Progenitor cell of endocrine pancreas (in vitro differentiated cells): ENCODE results near the gene TDRKH. TPM values are rescaled to one million over a fixed set of nuclear protein-coding genes. Genes with fewer than 3 reads are reported as not detected.

Experiments
- DNase-seq: peaks from one replicate; pipeline ENCODE4 v3.0.0; 2021; ENCODE audit warnings: low spot score; ENCODE audit not compliant: unreplicated experiment
- H3K27ac Mint-ChIP-seq: 2 replicates; pipeline ENCODE4 v1.8.0; 2021; ENCODE audit warnings: mild to moderate bottlenecking, moderate library complexity, mixed read lengths
- H3K27me3 Mint-ChIP-seq: 2 replicates; pipeline ENCODE4 v1.8.0; 2021; ENCODE audit warnings: mixed read lengths
- H3K36me3 Mint-ChIP-seq: 2 replicates; pipeline ENCODE4 v1.8.0; 2022; ENCODE audit warnings: mixed read lengths; ENCODE audit not compliant: insufficient read depth
- H3K4me1 Mint-ChIP-seq: 2 replicates; pipeline ENCODE4 v1.8.0; 2021; ENCODE audit warnings: low read depth, mixed read lengths
- H3K4me3 Mint-ChIP-seq: 2 replicates; pipeline ENCODE4 v1.8.0; 2021; ENCODE audit warnings: low read depth, mild to moderate bottlenecking, moderate library complexity, mixed read lengths
- H3K9me3 Mint-ChIP-seq: 2 replicates; pipeline ENCODE4 v1.8.0; 2021; ENCODE audit warnings: low read depth, mixed read lengths
- total RNA-seq: library from RNA; stranded (reverse); gene quantifications from 2 replicates; pipeline ENCODE4 v1.2.1, GENCODE V29; 2021
- TF ChIP-seq, protein P1 (sequence below): fragments of 200-600 bp; sonication (generic); IDR thresholded peaks from one replicate; pipeline ENCODE4 v1.5.0; 2021; ENCODE audit warnings: antibody characterized with exemption, mild to moderate bottlenecking; ENCODE audit not compliant: unreplicated experiment

Gene TDRKH
- total RNA-seq, 1 donor from 2014 or later, result 16.5 TPM

DNA sequence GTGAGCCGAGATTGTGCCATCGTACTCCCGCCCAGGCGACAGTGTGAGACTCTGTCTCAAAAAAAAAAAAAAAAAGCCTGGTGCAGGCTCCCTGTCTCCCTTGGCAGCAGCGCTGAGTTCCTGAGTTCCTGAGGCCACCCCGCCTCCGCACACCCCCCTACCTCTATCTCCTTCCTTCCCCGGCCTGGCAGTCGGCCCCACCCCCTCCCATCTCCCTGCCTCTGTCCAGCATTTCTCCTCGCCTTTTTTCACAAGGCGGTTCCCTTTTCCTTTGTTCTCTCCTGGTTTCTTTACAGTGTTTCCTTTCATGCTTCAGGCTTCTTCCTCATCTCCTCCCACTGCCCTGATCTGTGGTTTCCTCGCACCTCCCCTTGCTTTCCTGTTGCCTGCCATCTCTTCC, 38.6 kb upstream of the TDRKH start:
- no peaks in the 10 kb centered on the region for H3K9me3 Mint-ChIP-seq
- DNase-seq, result no peak
- H3K4me3 Mint-ChIP-seq, result no peak overlapping the region
- H3K4me1 Mint-ChIP-seq, result peaks cover 5% of the 10 kb centered on the region
- H3K36me3 Mint-ChIP-seq, result no peaks in the 10 kb centered on the region
- TF ChIP-seq, protein P1, sequence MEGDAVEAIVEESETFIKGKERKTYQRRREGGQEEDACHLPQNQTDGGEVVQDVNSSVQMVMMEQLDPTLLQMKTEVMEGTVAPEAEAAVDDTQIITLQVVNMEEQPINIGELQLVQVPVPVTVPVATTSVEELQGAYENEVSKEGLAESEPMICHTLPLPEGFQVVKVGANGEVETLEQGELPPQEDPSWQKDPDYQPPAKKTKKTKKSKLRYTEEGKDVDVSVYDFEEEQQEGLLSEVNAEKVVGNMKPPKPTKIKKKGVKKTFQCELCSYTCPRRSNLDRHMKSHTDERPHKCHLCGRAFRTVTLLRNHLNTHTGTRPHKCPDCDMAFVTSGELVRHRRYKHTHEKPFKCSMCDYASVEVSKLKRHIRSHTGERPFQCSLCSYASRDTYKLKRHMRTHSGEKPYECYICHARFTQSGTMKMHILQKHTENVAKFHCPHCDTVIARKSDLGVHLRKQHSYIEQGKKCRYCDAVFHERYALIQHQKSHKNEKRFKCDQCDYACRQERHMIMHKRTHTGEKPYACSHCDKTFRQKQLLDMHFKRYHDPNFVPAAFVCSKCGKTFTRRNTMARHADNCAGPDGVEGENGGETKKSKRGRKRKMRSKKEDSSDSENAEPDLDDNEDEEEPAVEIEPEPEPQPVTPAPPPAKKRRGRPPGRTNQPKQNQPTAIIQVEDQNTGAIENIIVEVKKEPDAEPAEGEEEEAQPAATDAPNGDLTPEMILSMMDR, result no peak
- H3K27me3 Mint-ChIP-seq, result peaks cover 21% of the 10 kb centered on the region
- peak overlapping the region; percentile 29 for H3K27ac Mint-ChIP-seq

DNA sequence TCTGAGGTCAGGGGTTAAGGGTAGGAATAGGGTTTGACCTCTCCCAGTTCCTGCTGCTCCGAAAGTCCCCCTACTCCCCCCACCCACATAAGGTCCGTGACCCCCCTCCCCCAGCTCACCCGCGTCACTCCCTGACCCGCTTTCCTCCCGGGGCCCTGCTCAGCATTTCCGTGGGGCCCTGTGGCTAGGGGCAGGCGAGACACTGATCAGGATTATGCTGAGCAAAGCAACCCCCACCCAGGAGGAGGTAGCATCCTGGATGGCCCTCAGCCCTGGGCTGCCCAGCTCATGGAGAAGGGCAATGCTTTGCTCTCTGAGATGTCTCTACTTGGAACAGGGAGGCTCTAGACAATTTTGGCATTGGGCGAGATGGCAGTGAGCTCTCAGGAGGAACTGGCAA, 37.6 kb upstream of the TDRKH start:
- Mint-ChIP-seq H3K9me3 (no peaks in the 10 kb centered on the region), H3K36me3 (no peaks in the 10 kb centered on the region), H3K27ac (no peak overlapping the region), H3K4me1 (peaks cover 5% of the 10 kb centered on the region), H3K4me3 (no peak overlapping the region), H3K27me3 (peaks cover 27% of the 10 kb centered on the region)
- TF ChIP-seq, protein P1, result no peak
- no peak for DNase-seq

DNA sequence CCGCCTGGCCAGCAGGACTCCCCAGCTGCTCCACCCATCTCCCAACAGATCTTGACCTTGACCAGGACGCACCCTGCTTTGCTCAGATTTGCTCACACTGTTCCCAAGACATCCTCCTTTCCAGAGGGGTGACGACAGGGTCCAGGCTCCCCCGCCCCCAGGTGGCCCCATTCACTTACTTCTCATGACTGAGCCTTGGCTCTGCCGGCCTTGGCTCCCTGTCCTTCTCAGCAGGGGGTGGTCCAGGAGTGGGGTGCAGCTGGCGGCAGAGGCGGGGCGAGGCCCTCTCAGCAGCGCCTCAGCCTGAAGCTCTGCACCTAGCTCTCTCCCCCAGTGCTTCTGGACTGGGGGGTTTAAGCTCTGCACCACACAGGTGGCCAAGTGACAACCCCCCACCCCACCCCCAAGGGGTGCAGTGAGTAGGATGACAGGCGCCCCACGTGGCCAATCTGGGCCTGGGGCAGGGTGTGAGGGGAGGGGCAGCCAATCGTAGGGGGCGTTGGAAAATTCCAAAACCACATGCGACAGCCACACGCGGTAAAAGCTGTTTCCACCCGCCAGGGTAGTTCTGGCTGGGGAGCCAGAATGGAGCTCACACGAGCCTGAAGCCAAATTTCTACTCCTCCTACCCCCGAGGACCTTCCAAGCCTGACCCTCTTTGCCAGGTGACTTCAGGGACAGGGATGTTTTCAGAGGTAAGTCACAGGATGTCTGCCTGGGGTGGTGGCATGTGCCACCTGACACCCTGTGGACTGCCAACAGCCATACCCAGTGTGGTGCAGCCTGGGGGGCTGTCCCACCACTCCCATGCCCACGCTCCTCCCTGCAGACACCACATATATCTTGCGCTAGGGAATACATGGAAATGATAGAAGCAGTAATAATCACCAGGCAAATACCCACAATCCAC, 35.7 kb upstream of the TDRKH start:
- no peak overlapping the region for H3K4me3 Mint-ChIP-seq
- H3K4me1 Mint-ChIP-seq, result peaks cover 5% of the 10 kb centered on the region
- no peaks in the 10 kb centered on the region for H3K9me3 Mint-ChIP-seq
- TF ChIP-seq, protein P1, result no peak
- no peak for DNase-seq
- peaks cover 21% of the 10 kb centered on the region for H3K27me3 Mint-ChIP-seq
- H3K27ac Mint-ChIP-seq, result peak overlapping the region; percentile 62
- H3K36me3 Mint-ChIP-seq, result no peaks in the 10 kb centered on the region

DNA sequence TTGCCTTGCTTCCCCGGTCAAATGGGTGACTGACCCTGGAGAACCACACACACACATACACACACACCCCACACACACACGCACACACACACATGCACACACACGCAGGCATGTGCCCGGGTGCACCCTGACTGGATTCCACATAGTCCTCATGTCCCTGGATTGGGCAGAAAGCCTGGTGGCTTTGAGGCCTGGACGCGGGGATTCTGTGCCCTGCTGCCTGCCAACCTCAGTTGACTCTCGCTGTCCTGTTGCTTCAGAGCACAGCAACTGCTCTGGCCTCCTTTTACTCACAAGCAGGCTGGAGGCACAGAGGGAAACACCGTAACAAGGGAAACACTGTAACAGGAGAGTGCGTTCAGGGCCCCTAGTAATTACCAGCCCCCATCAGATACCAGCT, 34.9 kb upstream of the TDRKH start:
- Mint-ChIP-seq H3K4me3 (no peak overlapping the region), H3K27me3 (peaks cover 24% of the 10 kb centered on the region), H3K9me3 (no peaks in the 10 kb centered on the region), H3K36me3 (no peaks in the 10 kb centered on the region), H3K27ac (no peak overlapping the region), H3K4me1 (peaks cover 5% of the 10 kb centered on the region)
- TF ChIP-seq, protein P1, result no peak
- no peak for DNase-seq

DNA sequence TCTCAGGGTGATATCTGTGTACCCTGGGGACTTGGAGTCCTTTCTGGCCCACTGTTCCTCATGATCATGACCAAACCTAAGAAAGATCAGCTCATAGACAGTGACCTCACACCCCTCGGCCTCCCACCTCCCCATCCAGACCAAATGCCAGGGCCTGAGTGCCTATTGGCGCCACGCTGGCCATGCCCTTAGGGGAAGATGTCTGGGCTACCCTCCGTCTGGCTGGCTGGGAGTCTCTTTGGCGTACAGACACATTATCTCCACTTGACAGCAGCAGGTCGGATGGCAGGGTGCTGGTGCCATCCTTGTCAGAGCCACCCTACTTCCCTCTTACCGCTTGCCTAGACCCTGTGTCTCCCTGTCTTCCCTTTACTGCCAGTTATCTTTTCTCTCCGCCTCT, 32.9 kb upstream of the TDRKH start:
- H3K27me3 Mint-ChIP-seq, result peaks cover 23% of the 10 kb centered on the region
- no peak overlapping the region for H3K27ac Mint-ChIP-seq
- H3K36me3 Mint-ChIP-seq, result no peaks in the 10 kb centered on the region

More for the DNA sequence above, 32.9 kb upstream of the TDRKH start:
- TF ChIP-seq, protein P1, result no peak
- Mint-ChIP-seq H3K4me1 (no peaks in the 10 kb centered on the region), H3K4me3 (no peak overlapping the region), H3K9me3 (no peaks in the 10 kb centered on the region)
- DNase-seq, result no peak
